Lower leg skin (tissue), 4 donors: ENCODE measurements around the gene LAMC3. TPM values are rescaled to one million over a fixed set of nuclear protein-coding genes. Genes with fewer than 3 reads are reported as not detected.

Experiments
- DNase-seq, 2 donors: peaks; one replicate each; pipeline ENCODE4 v3.0.0-alpha.2; 2019; ENCODE audit warnings: low spot score in 2 of 2
- H3K4me3 ChIP-seq: fragments of 200-600 bp; sonication (generic); 2 replicates; pipeline ENCODE4 v1.5.1; 2017; ENCODE audit warnings: mild to moderate bottlenecking, low read depth; ENCODE audit not compliant: poor library complexity, severe bottlenecking
- POLR2A ChIP-seq, 2 donors: fragments of 450-650 bp; IDR thresholded peaks; one replicate each; pipeline ENCODE4 v1.6.1; 2016 to 2017; ENCODE audit warnings: antibody characterized with exemption in 2 of 2, mild to moderate bottlenecking in 1 of 2, moderate library complexity in 1 of 2
- WGBS, 2 donors: methylation state at CpG; one replicate each; pipeline ENCODE4 v1.1.5; 2018; 5-methylcytosine and 5-hydroxymethylcytosine counted together
- intact Hi-C: fragments of 100-400 bp; cut with DNase I; formaldehyde crosslinking; loops from one replicate; pipeline ENCODE4 v1.15.0; 2023; ENCODE audit warnings: low total_unique reads
- total RNA-seq, 4 donors: library from RNA; depleted of rRNA; stranded (reverse); fragments of >200 nt; gene quantifications; one replicate each; pipeline ENCODE4 v1.1.0, GENCODE V29; 2016
- TF ChIP-seq, protein P1 (sequence below), 3 donors: fragments of 450-650 bp; IDR thresholded peaks; one replicate each; pipeline ENCODE4 v1.5.1; 2016; ENCODE audit warnings: antibody characterized with exemption in 3 of 3, mild to moderate bottlenecking in 3 of 3, moderate library complexity in 2 of 3

Gene LAMC3
- total RNA-seq, 4 donors from 2014 or later, result 9.1 to 23.0 (median 11.2) TPM

DNA sequence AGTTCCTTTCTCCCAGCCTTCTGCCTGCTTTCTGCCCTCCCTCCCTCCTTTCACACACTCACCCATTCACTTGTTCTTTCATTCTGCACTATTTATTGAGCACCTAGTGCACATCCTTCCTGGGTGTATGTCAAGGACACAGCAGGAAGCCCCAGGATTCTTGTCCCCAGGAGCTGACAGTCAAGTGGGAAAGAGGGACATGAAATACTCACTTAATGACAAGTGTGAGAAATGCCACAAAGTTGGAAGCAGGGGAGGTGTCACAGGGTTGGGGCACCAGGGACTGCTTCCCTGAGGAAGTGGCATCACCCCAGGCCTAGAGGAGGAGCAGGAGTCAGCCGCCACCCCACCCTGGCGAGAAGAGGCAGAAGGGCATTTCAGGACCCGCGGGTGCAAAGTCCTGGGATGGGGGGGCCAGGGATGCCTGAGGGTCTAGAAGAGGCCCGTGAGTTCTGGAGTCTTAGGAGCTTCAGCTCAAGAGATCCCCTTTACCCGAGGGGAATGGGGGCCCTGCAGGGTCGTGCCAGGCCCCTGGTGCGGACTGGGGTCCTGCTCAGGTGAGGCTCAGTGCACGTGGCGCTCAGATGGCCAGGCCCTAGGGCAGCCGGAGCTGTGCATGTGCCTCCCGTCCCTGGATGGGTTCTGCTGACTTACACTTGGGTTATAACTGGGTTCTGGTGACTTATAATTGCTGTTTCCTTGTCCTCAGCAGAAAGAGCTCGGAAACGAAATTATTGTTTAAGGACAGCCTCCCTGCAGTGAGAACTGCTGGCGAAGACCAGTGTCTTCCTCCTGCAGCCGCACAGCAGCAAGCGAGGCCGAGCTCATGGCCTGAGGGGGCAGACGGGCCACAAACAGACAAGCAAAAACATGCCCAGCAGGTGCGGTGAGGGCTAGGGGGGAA lies 16.9 kb upstream of the LAMC3 start:
- DNase-seq, result no peak

GRCh38 chr9:130992682-130993032 lies 16.3 kb upstream of the LAMC3 start:
- 89% methylated on average over 10 of the region's 10 CpGs for WGBS, 2 donors

More for the DNA sequence above, 16.9 kb upstream of the LAMC3 start:
- TF ChIP-seq, protein P1, sequence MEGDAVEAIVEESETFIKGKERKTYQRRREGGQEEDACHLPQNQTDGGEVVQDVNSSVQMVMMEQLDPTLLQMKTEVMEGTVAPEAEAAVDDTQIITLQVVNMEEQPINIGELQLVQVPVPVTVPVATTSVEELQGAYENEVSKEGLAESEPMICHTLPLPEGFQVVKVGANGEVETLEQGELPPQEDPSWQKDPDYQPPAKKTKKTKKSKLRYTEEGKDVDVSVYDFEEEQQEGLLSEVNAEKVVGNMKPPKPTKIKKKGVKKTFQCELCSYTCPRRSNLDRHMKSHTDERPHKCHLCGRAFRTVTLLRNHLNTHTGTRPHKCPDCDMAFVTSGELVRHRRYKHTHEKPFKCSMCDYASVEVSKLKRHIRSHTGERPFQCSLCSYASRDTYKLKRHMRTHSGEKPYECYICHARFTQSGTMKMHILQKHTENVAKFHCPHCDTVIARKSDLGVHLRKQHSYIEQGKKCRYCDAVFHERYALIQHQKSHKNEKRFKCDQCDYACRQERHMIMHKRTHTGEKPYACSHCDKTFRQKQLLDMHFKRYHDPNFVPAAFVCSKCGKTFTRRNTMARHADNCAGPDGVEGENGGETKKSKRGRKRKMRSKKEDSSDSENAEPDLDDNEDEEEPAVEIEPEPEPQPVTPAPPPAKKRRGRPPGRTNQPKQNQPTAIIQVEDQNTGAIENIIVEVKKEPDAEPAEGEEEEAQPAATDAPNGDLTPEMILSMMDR (IDR thresholded peaks at IDR 0.05), result no peak
- no peak overlapping the region for H3K4me3 ChIP-seq
- intact Hi-C loops, result no loop called here
- WGBS, 2 donors, result 67 to 76% methylated on average over 19 to 20 of the region's 20 CpGs

GRCh38 chr9:130993303-130994030 lies 15.5 kb upstream of the LAMC3 start:
- WGBS, 2 donors, result 75 to 87% methylated on average over 11 to 14 of the region's 14 CpGs
- no peak for DNase-seq
- H3K4me3 ChIP-seq, result no peak overlapping the region
- TF ChIP-seq, protein P1 (IDR thresholded peaks at IDR 0.05), result no peak
- no peak for TF ChIP-seq POLR2A (IDR thresholded peaks at IDR 0.05)
- intact Hi-C loops, result no loop called here

More at GRCh38 chr9:130992682-130993032, 16.3 kb upstream of the LAMC3 start:
- H3K4me3 ChIP-seq, result no peak overlapping the region
- TF ChIP-seq POLR2A (IDR thresholded peaks at IDR 0.05), result no peak
- TF ChIP-seq, protein P1 (IDR thresholded peaks at IDR 0.05), result no peak
- intact Hi-C loops, result no loop called here
- no peak for DNase-seq

DNA sequence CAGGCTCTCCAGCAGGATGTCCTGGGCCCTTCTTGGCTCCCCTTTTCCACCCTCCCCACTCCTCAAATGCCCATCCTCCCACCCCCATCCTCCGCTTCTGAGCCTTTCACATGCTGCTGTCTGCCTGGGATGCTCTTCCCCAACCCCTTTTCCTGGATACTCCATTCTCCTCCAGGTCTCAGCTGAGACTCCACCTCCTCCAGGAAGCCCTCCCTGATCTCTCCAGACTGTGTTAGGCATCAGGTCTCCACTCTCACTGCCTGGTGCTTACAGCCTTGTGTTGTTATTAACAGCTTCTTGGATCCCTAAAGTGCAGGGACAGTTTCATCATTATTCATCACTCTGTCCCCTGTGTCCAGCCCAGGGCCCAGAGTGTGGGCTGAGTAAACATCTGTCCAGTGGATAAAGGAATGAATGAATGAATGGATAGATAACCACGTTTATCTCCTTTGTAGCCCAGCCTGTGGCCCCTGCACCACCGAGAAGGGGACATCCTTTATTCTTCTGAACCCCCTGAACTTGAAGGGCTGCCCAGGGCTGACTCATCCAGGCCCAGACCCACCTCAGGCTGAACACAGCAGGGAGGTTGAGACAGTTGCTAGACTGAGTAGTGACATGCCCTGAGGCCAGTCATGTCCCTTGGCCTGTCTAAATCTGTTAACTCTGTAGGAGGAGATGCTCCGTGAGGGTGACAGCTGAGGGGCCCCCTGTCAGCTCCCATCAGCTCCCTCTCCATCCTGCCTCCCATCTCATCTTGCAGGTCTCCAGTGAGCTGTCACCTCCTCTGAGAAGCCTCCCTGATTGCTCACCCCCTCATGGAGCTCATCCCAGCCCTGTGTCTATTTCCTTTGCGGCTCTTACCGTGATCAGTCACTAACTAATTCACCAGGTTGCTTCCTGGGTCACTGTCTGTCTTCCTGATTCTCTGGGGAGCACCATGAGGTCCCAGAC lies 14.6 kb upstream of the LAMC3 start:
- no peak overlapping the region for H3K4me3 ChIP-seq
- intact Hi-C loops, result no loop called here
- TF ChIP-seq POLR2A (IDR thresholded peaks at IDR 0.05), result no peak
- TF ChIP-seq, protein P1 (IDR thresholded peaks at IDR 0.05), result no peak
- DNase-seq, result no peak
- 75% methylated on average over 6 of the region's 6 CpGs for WGBS, 2 donors
